T-helper 1 cell (primary cell): ENCODE data around the gene AKAP8L.

Experiments
- DNase-seq, 5 donors: peaks; one replicate each; pipeline ENCODE4 v3.0.0-alpha.2; 2012 to 2020
- total RNA-seq, 4 donors: gene quantifications; one replicate each; lab custom pipeline; 2026; lab: John Stamatoyannopoulos, UW

Gene AKAP8L
- total RNA-seq, result 108 to 130 (median 118) reads per million in 4 donors

GRCh38 chr19:15418579-15419412, at the start of gene AKAP8L:
Gene AKAP8L, minus strand, starts transcription at chr19:15418988. Its CDS starts 65 bp downstream, at chr19:15418923.
- DNase-seq, result peak; percentile 96 to 100 (median 98)

- no peak for DNase-seq
Measured at GRCh38 chr19:15467734-15468214, 49.0 kb upstream of the AKAP8L start.

GRCh38 chr19:15466851-15467733, 48.3 kb upstream of the AKAP8L start:
- peak in 4 of 5 donors; percentile 17 to 96 (median 43) for DNase-seq

GRCh38 chr19:15464394-15465385, 45.9 kb upstream of the AKAP8L start, which contains the start of gene RASAL3:
Gene RASAL3, minus strand, starts transcription at chr19:15464544. Its CDS starts 186 bp downstream, at chr19:15464358.
- DNase-seq, result peak; percentile 50 to 81 (median 58)

- peak; percentile 56 to 90 (median 72) for DNase-seq
Measured at GRCh38 chr19:15463861-15464371, 45.1 kb upstream of the AKAP8L start.

GRCh38 chr19:15461694-15462093, 42.9 kb upstream of the AKAP8L start:
- DNase-seq, result no peak

GRCh38 chr19:15457701-15458484, 39.1 kb upstream of the AKAP8L start:
- no peak for DNase-seq

GRCh38 chr19:15456871-15457700, 38.3 kb upstream of the AKAP8L start:
- no peak for DNase-seq

GRCh38 chr19:15456441-15456840, 37.7 kb upstream of the AKAP8L start:
- no peak for DNase-seq

- DNase-seq, result no peak
Measured at GRCh38 chr19:15455996-15456395, 37.2 kb upstream of the AKAP8L start.

GRCh38 chr19:15453906-15454860, 35.4 kb upstream of the AKAP8L start:
- DNase-seq, result no peak

GRCh38 chr19:15453091-15453578, 34.3 kb upstream of the AKAP8L start:
- DNase-seq, result no peak

GRCh38 chr19:15452111-15453047, 33.6 kb upstream of the AKAP8L start:
- no peak for DNase-seq

GRCh38 chr19:15450528-15450890, 31.7 kb upstream of the AKAP8L start:
- no peak for DNase-seq

- DNase-seq, result peak; percentile 66 to 81 (median 75)
Measured at GRCh38 chr19:15449620-15450527, 31.1 kb upstream of the AKAP8L start, which contains the start of gene WIZ. Gene WIZ, minus strand, starts transcription at chr19:15449956. Its CDS starts 1,649 bp downstream, at chr19:15448307.
